Measurements from ENCODE around the gene RITA1.

Gene RITA1

DNA sequence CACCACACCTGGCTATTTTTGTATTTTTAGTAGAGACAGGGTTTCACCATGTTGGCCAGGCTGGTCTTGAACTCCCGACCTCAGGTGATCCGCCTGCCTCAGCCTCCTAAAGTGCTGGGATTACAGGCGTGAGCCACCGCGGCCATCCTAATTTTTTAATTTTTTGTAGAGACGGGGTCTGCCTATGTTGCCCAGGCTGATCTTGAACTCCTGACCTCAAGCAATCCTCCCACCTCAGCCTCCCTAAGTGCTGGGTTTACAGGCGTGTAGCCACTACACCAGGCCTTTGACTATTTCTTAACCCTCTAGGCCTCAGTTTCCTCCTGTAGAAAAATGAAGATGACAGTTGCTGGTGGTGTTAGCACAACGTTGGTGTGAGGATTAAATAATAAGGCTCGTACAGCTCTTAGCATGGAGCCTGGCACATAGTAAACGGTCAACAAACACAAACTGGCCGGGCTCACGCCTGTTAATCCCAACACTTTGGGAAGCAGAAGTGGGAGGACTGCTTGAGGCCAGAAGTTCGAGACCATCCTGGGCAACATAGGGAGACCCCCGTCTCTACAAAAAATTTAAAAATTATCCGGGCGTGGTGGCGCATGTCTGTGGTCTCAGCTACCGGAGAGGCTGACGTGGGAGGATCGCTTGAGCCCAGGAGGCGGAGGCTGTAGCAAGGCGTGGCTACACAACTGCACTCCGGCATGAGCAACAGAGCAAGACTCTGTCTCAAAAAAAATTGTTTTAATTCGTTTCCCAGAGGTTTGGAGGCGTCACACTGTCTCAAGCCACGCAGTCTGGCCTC lies 1.2 kb upstream of the RITA1 start:
- H3K27ac ChIP-seq (ENCODE audit: low read length): peak overlapping the region; percentile 80
- peak overlapping the region; percentile 78 to 95 for H3K4me3 ChIP-seq (ENCODE audit: low read depth in 1 of 2, low read length in 2 of 2)
- peaks cover 9 to 23% of the 10 kb centered on the region in 2 donors for H3K36me3 ChIP-seq (ENCODE audit: control insufficient read depth in 1 of 2, insufficient read depth in 2 of 2, low read length in 2 of 2)
- H3K27me3 ChIP-seq (ENCODE audit: low read depth, low read length): no peaks in the 10 kb centered on the region
- H3K9me3 ChIP-seq (ENCODE audit: control insufficient read depth in 1 of 2, low read length in 2 of 2): no peaks in the 10 kb centered on the region
- peaks cover 13 to 22% of the 10 kb centered on the region in 2 donors for H3K4me1 ChIP-seq (ENCODE audit: control insufficient read depth in 1 of 2, insufficient read depth in 2 of 2, low read length in 2 of 2)

DNA sequence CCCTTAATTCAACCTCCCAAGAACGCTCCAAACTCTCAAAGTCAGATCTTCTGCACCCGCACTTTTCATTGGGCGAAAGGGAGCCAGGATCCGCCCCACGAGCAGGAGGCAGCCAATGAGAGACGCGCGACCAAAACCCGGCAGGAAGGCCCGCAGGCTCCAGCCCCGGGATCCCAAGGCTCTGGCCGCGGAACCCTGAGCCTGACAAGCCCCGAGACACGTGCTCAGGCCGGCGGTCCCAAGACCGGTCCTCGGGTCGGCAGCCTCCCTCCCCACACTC lies 681 bp upstream of the RITA1 start:
- no peaks in the 10 kb centered on the region for H3K9me3 ChIP-seq (ENCODE audit: control insufficient read depth in 1 of 2, low read length in 2 of 2)
- H3K36me3 ChIP-seq (ENCODE audit: control insufficient read depth in 1 of 2, insufficient read depth in 2 of 2, low read length in 2 of 2): peaks cover 4 to 18% of the 10 kb centered on the region in 2 donors
- H3K4me1 ChIP-seq (ENCODE audit: control insufficient read depth in 1 of 2, insufficient read depth in 2 of 2, low read length in 2 of 2): peaks cover 13 to 22% of the 10 kb centered on the region in 2 donors

DNA sequence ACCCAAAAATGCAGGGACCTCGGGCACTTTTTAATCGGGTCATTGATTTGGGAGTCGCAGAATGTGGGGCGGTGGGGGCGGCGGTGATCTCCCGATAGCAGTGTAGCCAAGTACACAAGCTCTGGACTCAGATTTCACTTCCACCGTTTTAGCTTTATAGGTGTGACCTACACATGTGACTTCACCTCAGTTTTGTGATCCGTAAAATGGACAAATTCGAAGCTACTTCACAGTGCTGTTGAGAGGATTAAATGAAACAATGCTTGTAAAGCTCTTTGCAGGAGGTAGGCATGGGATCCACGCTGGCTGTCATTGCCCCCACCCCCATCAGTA lies 478 bp downstream of the RITA1 start:
- peak overlapping the region; percentile 78 to 95 for H3K4me3 ChIP-seq (ENCODE audit: low read depth in 1 of 2, low read length in 2 of 2)
- H3K27ac ChIP-seq (ENCODE audit: low read length): peak overlapping the region; percentile 80
- peaks cover 7 to 12% of the 10 kb centered on the region in 2 donors for H3K36me3 ChIP-seq (ENCODE audit: control insufficient read depth in 1 of 2, insufficient read depth in 2 of 2, low read length in 2 of 2)
- H3K27me3 ChIP-seq (ENCODE audit: low read depth, low read length): no peaks in the 10 kb centered on the region
- H3K4me1 ChIP-seq (ENCODE audit: control insufficient read depth in 1 of 2, insufficient read depth in 2 of 2, low read length in 2 of 2): peaks cover 13 to 22% of the 10 kb centered on the region in 2 donors
- H3K9me3 ChIP-seq (ENCODE audit: control insufficient read depth in 1 of 2, low read length in 2 of 2): no peaks in the 10 kb centered on the region

More for the DNA sequence above, 681 bp upstream of the RITA1 start:
- Histone ChIP-seq H3K27ac (ENCODE audit: low read length) (peak overlapping the region; percentile 80), H3K27me3 (ENCODE audit: low read depth, low read length) (no peaks in the 10 kb centered on the region), H3K4me3 (ENCODE audit: low read depth in 1 of 2, low read length in 2 of 2) (peak overlapping the region; percentile 78 to 95)

DNA sequence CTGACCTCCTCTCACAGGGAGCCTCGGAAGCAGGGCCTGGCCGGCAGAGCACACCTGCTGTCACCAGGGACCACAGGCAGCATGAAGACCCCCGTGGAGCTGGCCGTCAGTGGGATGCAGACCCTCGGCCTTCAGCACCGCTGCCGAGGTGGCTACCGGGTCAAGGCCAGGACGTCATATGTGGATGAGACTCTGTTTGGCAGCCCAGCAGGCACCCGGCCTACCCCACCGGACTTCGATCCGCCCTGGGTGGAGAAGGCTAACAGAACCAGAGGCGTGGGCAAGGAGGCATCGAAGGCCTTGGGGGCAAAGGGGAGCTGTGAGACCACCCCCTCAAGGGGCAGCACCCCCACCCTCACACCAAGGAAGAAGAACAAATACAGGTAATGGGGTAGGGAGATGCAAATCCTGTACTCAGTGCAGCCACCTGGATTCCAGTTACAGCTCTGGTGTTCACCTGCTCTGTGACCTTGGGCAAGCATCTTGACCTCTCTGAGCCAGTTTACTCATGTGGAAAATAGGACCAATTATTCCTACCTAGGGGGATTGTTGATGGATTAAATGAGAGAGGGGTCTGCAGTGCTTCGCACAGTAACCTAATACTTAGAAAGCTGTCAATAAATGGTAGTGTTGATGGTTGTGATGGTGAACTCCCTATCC lies 1.3 kb downstream of the RITA1 start:
- Histone ChIP-seq H3K4me1 (ENCODE audit: control insufficient read depth in 1 of 2, insufficient read depth in 2 of 2, low read length in 2 of 2) (peaks cover 13 to 22% of the 10 kb centered on the region in 2 donors), H3K9me3 (ENCODE audit: control insufficient read depth in 1 of 2, low read length in 2 of 2) (no peaks in the 10 kb centered on the region), H3K27me3 (ENCODE audit: low read depth, low read length) (no peaks in the 10 kb centered on the region), H3K36me3 (ENCODE audit: control insufficient read depth in 1 of 2, insufficient read depth in 2 of 2, low read length in 2 of 2) (peaks cover 7 to 19% of the 10 kb centered on the region in 2 donors), H3K4me3 (ENCODE audit: low read depth in 1 of 2, low read length in 2 of 2) (peak overlapping the region; percentile 78 to 95), H3K27ac (ENCODE audit: low read length) (peak overlapping the region; percentile 80)

DNA sequence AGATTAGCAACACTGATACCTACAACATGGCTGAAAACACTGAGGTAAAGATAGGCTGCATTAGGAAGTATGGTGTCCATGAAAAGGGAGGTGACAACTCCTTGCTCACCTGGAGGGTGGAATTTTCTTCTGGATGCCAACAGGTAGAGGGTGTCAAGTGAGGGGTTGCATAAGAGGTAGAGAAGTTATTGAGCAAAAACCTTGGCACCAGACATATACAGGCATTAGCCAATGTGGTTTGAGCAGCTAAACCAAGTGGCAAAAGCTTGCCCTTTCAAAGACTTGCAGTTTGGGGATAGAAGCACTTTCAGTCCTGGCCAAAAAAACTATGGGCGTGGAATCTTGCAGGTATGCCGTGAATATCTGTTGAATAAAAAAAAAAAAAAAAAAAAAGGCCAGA lies 3.8 kb downstream of the RITA1 start:
- Histone ChIP-seq H3K4me1 (ENCODE audit: control insufficient read depth in 1 of 2, insufficient read depth in 2 of 2, low read length in 2 of 2) (peaks cover 13 to 14% of the 10 kb centered on the region in 2 donors), H3K9me3 (ENCODE audit: control insufficient read depth in 1 of 2, low read length in 2 of 2) (no peaks in the 10 kb centered on the region), H3K36me3 (ENCODE audit: control insufficient read depth in 1 of 2, insufficient read depth in 2 of 2, low read length in 2 of 2) (peaks cover 4 to 19% of the 10 kb centered on the region in 2 donors), H3K27ac (ENCODE audit: low read length) (no peak overlapping the region), H3K27me3 (ENCODE audit: low read depth, low read length) (no peaks in the 10 kb centered on the region), H3K4me3 (ENCODE audit: low read depth in 1 of 2, low read length in 2 of 2) (no peak overlapping the region)

DNA sequence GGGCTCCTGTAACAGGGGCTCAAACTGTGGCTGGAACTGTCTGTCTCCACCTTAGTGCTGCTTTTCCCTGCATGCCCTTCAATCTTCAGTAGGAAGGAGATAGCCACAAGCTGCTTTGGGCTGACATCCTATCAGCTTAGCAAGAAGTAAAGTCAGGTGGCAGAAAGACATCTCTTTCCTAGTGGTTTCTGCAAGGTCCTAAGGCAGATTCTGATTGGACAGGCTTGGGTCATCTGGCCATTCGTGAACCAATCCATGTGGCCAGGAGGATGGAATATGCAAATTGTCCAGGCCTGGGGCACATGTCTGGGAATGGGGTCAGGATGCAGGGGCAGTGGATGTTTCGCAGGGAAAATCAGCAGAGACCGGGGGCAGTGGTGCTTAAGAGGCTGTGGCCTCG lies 5.2 kb downstream of the RITA1 start:
- H3K27ac ChIP-seq (ENCODE audit: low read length): no peak overlapping the region
- H3K27me3 ChIP-seq (ENCODE audit: low read depth, low read length): no peaks in the 10 kb centered on the region
- H3K4me1 ChIP-seq (ENCODE audit: control insufficient read depth in 1 of 2, insufficient read depth in 2 of 2, low read length in 2 of 2): peaks cover 12 to 13% of the 10 kb centered on the region in 2 donors
- H3K4me3 ChIP-seq (ENCODE audit: low read depth in 1 of 2, low read length in 2 of 2): no peak overlapping the region
- no peaks in the 10 kb centered on the region for H3K9me3 ChIP-seq (ENCODE audit: control insufficient read depth in 1 of 2, low read length in 2 of 2)
- peaks cover 4 to 12% of the 10 kb centered on the region in 2 donors for H3K36me3 ChIP-seq (ENCODE audit: control insufficient read depth in 1 of 2, insufficient read depth in 2 of 2, low read length in 2 of 2)

DNA sequence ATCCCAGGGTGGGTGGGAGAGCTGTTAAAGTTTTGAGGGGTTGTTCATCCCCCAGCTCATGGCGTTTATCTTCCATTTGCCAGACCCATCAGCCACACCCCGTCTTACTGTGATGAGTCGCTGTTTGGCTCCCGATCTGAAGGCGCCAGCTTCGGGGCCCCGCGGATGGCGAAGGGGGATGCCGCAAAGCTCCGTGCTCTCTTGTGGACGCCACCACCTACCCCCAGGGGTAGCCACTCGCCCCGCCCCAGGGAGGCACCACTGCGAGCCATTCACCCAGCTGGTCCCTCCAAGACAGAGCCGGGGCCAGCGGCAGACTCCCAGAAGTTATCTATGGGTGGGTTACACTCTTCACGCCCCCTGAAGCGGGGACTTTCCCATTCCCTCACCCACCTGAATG lies 5.7 kb downstream of the RITA1 start:
- no peak overlapping the region for H3K27ac ChIP-seq (ENCODE audit: low read length)
- H3K9me3 ChIP-seq (ENCODE audit: control insufficient read depth in 1 of 2, low read length in 2 of 2): no peaks in the 10 kb centered on the region
- peaks cover 10 to 11% of the 10 kb centered on the region in 2 donors for H3K4me1 ChIP-seq (ENCODE audit: control insufficient read depth in 1 of 2, insufficient read depth in 2 of 2, low read length in 2 of 2)
- peaks cover 4 to 12% of the 10 kb centered on the region in 2 donors for H3K36me3 ChIP-seq (ENCODE audit: control insufficient read depth in 1 of 2, insufficient read depth in 2 of 2, low read length in 2 of 2)
- H3K4me3 ChIP-seq (ENCODE audit: low read depth in 1 of 2, low read length in 2 of 2): no peak overlapping the region
- H3K27me3 ChIP-seq (ENCODE audit: low read depth, low read length): no peaks in the 10 kb centered on the region

DNA sequence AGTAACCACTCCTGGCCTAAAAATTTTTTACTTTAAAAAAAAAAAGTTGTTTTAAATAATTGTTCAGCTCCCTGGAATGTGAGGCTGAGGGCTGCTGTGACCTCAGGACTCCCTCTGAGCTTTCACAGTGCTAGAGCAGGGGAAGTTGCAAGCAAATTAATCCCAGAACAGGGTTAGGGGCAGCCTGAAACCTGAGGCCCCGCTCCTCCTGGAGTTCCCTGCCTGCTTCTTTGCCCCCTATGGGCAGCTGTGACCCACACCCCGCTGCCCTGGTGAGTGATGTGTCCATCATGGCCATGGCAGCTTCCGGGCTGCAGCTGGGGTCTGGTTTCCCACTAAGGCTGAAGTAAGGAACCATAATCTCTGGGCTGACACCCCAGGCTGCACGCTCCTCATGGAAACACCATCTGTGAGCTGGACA lies 9.5 kb downstream of the RITA1 start:
- Histone ChIP-seq H3K27ac (ENCODE audit: low read length) (no peak overlapping the region), H3K36me3 (ENCODE audit: control insufficient read depth in 1 of 2, insufficient read depth in 2 of 2, low read length in 2 of 2) (peaks cover 4 to 12% of the 10 kb centered on the region in 2 donors), H3K4me1 (ENCODE audit: control insufficient read depth in 1 of 2, insufficient read depth in 2 of 2, low read length in 2 of 2) (no peaks in the 10 kb centered on the region), H3K9me3 (ENCODE audit: control insufficient read depth in 1 of 2, low read length in 2 of 2) (no peaks in the 10 kb centered on the region), H3K4me3 (ENCODE audit: low read depth in 1 of 2, low read length in 2 of 2) (no peak overlapping the region), H3K27me3 (ENCODE audit: low read depth, low read length) (no peaks in the 10 kb centered on the region)

DNA sequence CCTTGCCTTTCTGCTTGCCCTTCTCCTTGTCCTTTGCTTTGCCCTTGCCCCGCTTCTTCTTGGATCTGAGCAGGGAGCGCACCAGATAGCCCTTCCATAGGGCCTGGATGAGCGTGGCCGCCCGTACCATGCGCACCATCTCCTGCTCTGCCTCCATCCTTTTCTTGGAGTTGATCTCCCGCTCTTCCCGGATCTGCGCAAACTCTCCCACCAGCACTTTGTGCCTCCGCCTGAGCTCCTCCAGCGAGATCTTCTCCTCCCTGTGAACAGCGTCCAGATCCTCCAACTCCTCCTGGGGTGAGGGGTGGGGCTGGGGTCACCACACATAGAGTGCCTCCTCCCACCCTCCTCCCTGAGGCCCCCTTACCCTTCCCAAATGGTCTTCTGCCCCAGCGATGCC lies 10.1 kb downstream of the RITA1 start:
- H3K36me3 ChIP-seq (ENCODE audit: control insufficient read depth in 1 of 2, insufficient read depth in 2 of 2, low read length in 2 of 2): peaks cover under 1 to 8% of the 10 kb centered on the region in 2 donors
- H3K9me3 ChIP-seq (ENCODE audit: control insufficient read depth in 1 of 2, low read length in 2 of 2): no peaks in the 10 kb centered on the region
- H3K4me3 ChIP-seq (ENCODE audit: low read depth in 1 of 2, low read length in 2 of 2): no peak overlapping the region
- H3K27me3 ChIP-seq (ENCODE audit: low read depth, low read length): no peaks in the 10 kb centered on the region
- no peaks in the 10 kb centered on the region for H3K4me1 ChIP-seq (ENCODE audit: control insufficient read depth in 1 of 2, insufficient read depth in 2 of 2, low read length in 2 of 2)
- no peak overlapping the region for H3K27ac ChIP-seq (ENCODE audit: low read length)

DNA sequence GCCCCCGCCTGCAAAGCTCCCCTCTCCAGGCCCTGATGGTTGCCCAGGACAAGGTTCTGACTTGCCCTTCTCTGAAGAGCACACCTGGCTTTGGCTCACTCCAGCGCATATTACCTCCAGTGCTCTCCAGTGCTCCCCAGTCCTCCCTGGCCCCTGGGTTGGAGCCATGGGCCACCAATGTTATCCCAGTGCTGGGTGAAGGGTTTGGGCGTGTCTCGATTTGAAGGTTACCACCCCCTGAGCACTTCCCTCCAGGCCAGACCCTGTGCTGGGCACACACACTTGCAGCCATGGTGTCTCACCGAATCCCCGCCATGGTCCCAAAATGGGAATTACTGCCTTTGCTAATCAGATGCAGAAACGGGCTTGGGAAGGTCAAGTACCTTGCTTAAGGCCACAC lies 11.1 kb downstream of the RITA1 start:
- no peak overlapping the region for H3K27ac ChIP-seq (ENCODE audit: low read length)
- no peak overlapping the region for H3K4me3 ChIP-seq (ENCODE audit: low read depth in 1 of 2, low read length in 2 of 2)
- peaks cover 0 to 1% of the 10 kb centered on the region in 2 donors for H3K36me3 ChIP-seq (ENCODE audit: control insufficient read depth in 1 of 2, insufficient read depth in 2 of 2, low read length in 2 of 2)
- H3K27me3 ChIP-seq (ENCODE audit: low read depth, low read length): no peaks in the 10 kb centered on the region
- H3K9me3 ChIP-seq (ENCODE audit: control insufficient read depth in 1 of 2, low read length in 2 of 2): no peaks in the 10 kb centered on the region
- no peaks in the 10 kb centered on the region for H3K4me1 ChIP-seq (ENCODE audit: control insufficient read depth in 1 of 2, insufficient read depth in 2 of 2, low read length in 2 of 2)

DNA sequence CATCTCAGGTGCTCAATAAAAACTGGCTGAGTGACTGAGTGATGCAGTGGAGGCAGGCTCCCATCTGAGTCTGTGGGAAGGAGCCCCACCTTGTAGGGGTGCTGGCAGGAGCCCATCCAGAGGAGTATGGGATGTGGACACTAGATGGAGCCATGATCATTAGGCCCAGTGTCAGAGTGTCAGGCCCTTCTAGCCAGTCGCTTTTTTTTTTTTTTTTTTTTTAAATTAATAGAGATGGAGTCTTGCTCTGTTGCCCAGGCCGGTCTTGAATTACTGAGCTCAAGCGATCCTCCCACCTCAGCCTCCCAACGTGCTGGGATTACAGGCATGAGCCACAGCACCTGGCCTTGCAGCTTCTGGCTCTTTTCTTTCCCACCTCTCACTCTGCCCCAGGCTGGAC lies 11.5 kb downstream of the RITA1 start:
- Histone ChIP-seq H3K9me3 (ENCODE audit: control insufficient read depth in 1 of 2, low read length in 2 of 2) (no peaks in the 10 kb centered on the region), H3K36me3 (ENCODE audit: control insufficient read depth in 1 of 2, insufficient read depth in 2 of 2, low read length in 2 of 2) (no peaks in the 10 kb centered on the region), H3K27me3 (ENCODE audit: low read depth, low read length) (no peaks in the 10 kb centered on the region), H3K27ac (ENCODE audit: low read length) (no peak overlapping the region), H3K4me3 (ENCODE audit: low read depth in 1 of 2, low read length in 2 of 2) (no peak overlapping the region), H3K4me1 (ENCODE audit: control insufficient read depth in 1 of 2, insufficient read depth in 2 of 2, low read length in 2 of 2) (no peaks in the 10 kb centered on the region)
